G401 (cell line): Measurements from ENCODE around the gene SPATS2. TPM values are rescaled to one million over a fixed set of nuclear protein-coding genes. Genes with fewer than 3 reads are reported as not detected.

Experiments
- DNase-seq: peaks from one replicate; pipeline ENCODE4 v3.0.0-alpha.2; 2015; ENCODE audit warnings: low spot score
- in situ Hi-C: cut with HindIII; loops from 2 replicates; pipeline ENCODE4 v1.10.0; 2016; ENCODE audit warnings: low sequenced_read_pairs, mixed read lengths
- total RNA-seq: library from RNA; depleted of rRNA; stranded (reverse); fragments of >200 nt; shearing (Covaris generic); gene quantifications from 2 replicates; pipeline ENCODE4 v1.2.3, GENCODE V29; 2014

SPATS2 gene
- total RNA-seq, 1 experiment from 2014 or later: 65.1 TPM

DNA sequence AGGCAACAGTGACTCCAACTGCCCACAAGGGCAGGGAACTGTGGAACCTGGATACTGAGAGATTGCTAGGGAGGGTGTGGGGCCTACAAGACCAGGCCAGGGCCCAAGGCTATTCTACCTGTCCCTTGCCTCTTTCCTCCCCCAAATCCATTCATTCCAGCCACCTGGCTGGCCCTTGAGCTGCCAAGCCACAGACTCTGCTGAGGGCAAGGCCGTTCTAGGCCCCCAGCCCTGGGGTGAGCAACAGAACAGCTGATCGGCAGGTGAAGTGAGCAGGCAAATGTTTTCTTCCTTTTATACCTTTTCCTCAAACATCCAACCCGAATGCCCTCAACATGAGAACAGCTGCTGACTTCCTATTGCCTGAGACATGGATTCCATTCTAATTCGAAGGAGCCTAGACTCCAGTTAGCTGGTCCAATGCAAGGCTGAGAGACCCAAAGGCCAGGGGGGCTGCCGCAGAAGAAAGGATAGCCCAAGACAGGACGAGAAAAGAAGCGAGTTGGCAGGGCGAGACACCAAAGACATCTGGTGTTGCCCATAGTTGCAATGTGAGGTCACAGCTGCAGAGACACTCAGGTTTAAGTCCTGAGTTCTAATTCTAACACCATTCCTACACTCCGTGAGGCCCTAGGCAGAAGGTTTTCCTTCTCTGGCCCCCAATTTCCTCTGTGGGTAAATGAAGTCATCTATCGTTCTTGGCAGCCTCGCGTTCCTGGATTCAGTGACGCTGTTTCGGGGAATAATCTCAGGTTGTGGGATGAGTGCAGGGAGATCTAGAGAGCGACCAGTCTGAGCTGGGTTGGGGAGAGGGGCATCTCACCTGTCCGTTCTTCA lies 31.9 kb upstream of the SPATS2 start:
- DNase-seq: no peak
- in situ Hi-C loops: no loop called here

GRCh38 chr12:49335955-49336644 lies 31.2 kb upstream of the SPATS2 start:
- in situ Hi-C loops: no loop called here
- no peak for DNase-seq

GRCh38 chr12:49336645-49337584 lies 30.3 kb upstream of the SPATS2 start, which contains the start of gene C1QL4:
TSS of gene C1QL4 (minus strand) at chr12:49337188. CDS start at chr12:49336477, 711 bp downstream.
- in situ Hi-C loops: no loop called here
- DNase-seq: peak; percentile 52

DNA sequence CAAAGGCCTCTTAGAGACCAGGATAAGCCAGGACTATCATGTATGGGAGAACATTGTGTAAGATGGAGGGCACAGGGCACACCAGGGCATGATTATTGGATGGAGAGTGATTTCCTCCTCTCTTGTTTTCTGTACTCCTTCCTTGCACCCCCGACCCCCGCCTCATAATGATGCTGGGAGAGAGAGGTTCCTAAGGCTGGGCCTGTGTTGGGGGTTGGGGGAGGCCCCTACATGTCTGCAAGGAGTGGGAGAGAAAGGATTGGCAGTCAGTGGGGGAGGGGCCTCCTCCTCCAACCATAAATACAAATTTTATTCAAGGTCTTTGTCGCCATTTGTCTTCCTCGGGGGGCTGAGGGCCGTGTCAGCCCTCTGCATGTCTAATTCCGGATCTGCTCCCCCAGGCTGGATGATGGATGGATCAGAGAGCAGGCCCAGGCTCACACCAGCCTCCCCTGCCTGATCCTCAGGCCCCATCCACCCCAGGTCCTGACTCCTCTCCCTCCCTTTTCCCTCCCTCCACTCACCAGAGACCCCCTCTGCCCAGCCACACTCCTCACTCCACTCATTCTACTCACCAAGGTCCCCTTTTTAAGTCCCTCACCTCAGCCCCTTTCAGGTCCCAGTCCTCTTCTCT lies 28.3 kb upstream of the SPATS2 start:
- DNase-seq: no peak
- in situ Hi-C loops: no loop called here

DNA sequence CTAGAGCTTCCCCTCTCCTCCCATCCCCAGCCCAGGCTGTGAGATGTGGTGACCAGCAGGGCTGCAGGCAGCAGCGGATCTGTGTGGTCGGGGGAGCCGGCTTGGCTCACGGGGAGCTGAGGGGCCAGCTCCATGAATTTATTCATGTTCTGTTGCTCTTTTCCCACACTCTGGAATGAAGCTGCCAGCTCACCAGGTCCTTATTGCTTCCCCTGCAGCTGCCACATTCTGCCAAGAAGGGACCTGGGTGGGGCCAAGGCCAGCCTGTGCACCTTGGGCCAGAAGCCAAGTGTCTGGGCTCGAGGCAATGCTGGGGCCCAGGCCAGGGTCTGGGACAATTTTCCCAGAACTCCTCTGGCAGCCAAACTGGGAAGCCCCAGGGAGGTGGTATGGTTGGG lies 27.8 kb upstream of the SPATS2 start:
- no peak for DNase-seq
- in situ Hi-C loops: no loop called here

- in situ Hi-C loops: no loop called here
- DNase-seq: no peak
Observed at GRCh38 chr12:49340095-49340870, 27.0 kb upstream of the SPATS2 start.

DNA sequence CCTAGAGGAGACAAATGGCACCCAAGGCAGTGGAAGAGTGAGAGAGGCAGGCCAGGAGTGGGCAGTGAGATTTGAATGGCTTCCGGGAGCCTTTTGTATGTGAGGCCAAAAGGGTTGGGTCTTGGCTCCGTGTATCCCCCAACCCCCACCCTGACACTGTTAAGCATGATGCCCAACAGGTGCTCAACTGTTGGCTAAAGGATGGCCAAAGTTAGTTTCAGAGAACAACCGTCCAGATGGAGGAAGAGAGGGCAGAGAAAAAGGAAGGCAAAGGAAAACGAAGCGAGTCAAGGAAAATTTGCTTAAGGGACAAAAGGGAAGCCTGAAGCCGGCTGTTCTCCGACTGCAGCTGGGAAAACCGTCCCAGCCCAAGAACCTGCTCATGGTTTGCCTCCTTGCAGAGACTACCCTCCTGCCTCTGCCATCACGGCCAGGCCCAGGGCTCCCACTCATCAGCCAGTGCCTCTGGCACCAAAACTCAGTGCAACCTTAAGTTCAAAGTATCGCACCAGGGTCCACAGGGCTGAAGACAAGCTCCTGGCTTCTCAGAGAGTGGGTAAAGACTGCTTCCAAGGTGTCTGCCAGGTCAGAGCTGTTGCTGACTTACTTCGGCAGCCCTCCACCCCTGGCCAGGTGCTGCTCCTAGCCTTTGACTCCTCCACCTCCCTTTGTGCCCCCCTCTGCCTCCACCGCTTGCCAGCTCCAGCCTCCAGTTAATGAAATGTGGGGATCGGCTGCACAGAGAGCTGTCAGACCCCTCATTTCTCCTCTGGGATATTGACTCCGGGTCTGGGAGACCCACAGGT lies 26.1 kb upstream of the SPATS2 start:
- in situ Hi-C loops: no loop called here

DNA sequence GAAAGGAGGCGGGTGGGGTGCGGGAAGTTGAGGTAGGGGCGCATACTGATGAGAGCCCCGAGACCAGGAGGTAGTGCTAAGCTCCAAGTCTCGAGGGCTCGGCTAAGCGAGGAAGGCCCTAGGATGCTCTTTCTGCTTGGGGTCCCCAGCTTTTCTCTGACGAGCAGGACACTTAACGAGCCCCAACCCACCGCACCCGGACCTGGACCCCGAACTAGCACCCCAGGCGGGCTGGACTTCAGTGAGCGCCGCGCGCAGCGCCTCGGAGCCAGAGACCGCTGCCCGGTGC lies 25.5 kb upstream of the SPATS2 start:
- no peak for DNase-seq
- in situ Hi-C loops: no loop called here

More for the DNA sequence above, 26.1 kb upstream of the SPATS2 start:
- no peak for DNase-seq

GRCh38 chr12:49342066-49342913 lies 25.0 kb upstream of the SPATS2 start:
- in situ Hi-C loops: no loop called here

GRCh38 chr12:49342914-49343731 lies 24.1 kb upstream of the SPATS2 start:
- in situ Hi-C loops: no loop called here
- DNase-seq: peak; percentile 37

More at GRCh38 chr12:49342066-49342913, 25.0 kb upstream of the SPATS2 start:
- peak; percentile 77 for DNase-seq

- DNase-seq: no peak
- in situ Hi-C loops: no loop called here
Observed at GRCh38 chr12:49344486-49345050, 22.7 kb upstream of the SPATS2 start.

- in situ Hi-C loops: no loop called here
- no peak for DNase-seq
Observed at GRCh38 chr12:49345051-49345824, 22.0 kb upstream of the SPATS2 start.

DNA sequence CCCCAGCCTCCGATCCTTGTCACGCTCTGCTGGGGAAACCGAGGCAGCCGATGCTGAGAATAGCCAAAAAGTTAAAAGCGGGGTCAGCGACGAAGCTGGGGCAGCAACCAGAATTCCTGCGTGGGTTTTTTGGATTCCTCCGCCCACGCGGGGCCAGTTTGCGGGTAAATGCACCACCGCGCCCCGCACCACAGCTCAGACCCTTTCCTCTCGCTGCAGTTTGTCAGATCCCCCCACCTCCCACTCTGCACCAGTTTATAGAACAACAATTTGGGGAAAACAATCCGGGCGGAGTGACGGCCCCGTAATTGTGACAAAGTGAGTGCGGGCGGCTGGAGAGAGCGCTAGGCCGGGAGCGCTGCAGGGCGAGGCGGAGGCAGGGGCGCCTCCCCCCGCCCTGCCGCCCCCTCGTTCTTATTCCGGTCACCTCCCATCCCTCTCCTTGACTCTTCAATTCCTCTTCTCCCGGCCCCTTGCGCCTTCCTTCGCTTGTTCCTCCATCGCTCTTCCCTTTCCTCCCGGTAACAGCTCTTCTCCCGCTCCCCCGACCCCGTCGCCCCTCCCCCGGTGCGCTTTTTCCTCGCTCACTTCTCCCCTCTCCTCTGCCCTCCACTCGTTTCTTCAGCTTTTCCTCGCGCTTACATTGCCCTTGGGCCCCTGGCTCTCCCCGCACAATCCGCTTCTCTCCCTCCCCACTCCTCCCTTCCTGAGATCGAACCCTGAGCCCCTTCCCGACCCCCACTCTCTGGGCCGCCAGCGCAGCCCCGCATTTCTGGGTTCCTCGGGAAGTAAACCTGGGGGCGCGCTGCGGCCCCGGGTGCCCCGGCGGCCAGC lies 21.2 kb upstream of the SPATS2 start:
- in situ Hi-C loops: no loop called here
- DNase-seq: no peak

DNA sequence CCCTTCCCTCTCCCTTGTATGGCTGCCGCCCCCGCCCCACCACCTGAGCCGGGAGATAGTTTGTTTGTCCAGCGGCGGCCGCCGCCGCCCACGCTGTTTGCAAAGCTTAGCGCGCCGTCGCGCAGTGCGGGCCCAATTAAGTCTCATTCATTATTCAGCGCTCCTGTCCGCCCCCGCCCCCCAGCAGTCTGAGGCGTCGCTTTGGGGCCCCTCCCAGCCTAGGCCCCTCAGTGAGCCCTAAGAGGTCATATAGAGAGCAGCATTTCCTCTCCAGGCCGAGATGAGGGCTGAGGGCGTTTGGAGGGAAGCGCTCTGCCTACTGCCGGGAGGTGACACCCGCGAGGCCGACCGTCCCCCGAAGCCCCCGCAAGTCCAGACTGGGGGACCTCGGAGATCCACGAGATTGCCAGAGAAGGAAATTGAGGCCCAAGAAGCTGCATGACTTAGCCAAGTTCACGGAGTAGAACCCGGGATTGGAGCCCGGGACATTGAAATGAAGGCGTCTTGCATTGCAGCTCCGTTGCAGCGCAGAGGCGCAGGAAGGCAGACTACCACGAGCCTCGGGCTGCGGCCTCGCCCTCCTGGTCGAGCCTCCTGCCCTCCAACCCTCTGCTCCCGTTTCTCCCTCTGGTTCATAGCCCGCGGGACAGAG lies 20.5 kb upstream of the SPATS2 start, which contains the start of gene DNAJC22:
Gene DNAJC22, plus strand, starts transcription at position 230 of the 652 bp plus-strand sequence. CDS start 1,985 bp downstream, outside the sequence.
- DNase-seq: no peak
- in situ Hi-C loops: no loop called here
